K562 (cell line): ENCODE data around the gene FBRS. TPM values are rescaled to one million over a fixed set of nuclear protein-coding genes. Genes with fewer than 3 reads are reported as not detected.

ENCODE experiments used
- BRD9 ChIP-seq: fragments of 450-650 bp; IDR thresholded peaks from 2 replicates; pipeline ENCODE4 v1.6.1; 2018; ENCODE audit warnings: low read depth; ENCODE audit not compliant: partially characterized antibody
- CREBBP ChIP-seq: IDR thresholded peaks from one replicate; pipeline ENCODE4 v1.6.1; 2012; ENCODE audit warnings: low read depth, mild to moderate bottlenecking, control low read depth, inconsistent platforms, low read length
- DACH1 ChIP-seq: fragments of 450-650 bp; IDR thresholded peaks from 2 replicates; pipeline ENCODE4 v1.6.1; 2018; ENCODE audit not compliant: partially characterized antibody
- HLTF ChIP-seq: fragments of 450-650 bp; IDR thresholded peaks from 2 replicates; pipeline ENCODE4 v1.6.1; 2016
- HMG20B ChIP-seq: fragments of 250-450 bp; sonication (Bioruptor Pico); IDR thresholded peaks from 2 replicates; pipeline ENCODE4 v1.5.0; 2021; ENCODE audit warnings: mild to moderate bottlenecking
- KDM2B ChIP-seq: fragments of 250-450 bp; sonication (Bioruptor Pico); IDR thresholded peaks from 2 replicates; pipeline ENCODE4 v1.8.0; 2021; ENCODE audit warnings: mild to moderate bottlenecking, moderate library complexity
- SIX5 ChIP-seq, 2 experiments: IDR thresholded peaks; 2 replicates each; pipeline ENCODE4 v1.6.1; 2011; ENCODE audit warnings: low read length in 2 of 2, borderline replicate concordance in 1 of 2, low read depth in 1 of 2, mild to moderate bottlenecking in 1 of 2, moderate library complexity in 1 of 2; ENCODE audit not compliant: insufficient read depth in 1 of 2
- SLC30A9 ChIP-seq: fragments of 250-450 bp; sonication (Bioruptor Pico); IDR thresholded peaks from 2 replicates; pipeline ENCODE4 v1.8.0; 2022; ENCODE audit warnings: mild to moderate bottlenecking, moderate library complexity
- TAF7 ChIP-seq: fragments of 450-650 bp; IDR thresholded peaks from 2 replicates; pipeline ENCODE4 v1.6.1; 2016; ENCODE audit warnings: missing genetic modification characterization, missing compliant biosample characterization
- TRIM28 ChIP-seq: fragments of 450-650 bp; IDR thresholded peaks from 2 replicates; pipeline ENCODE4 v1.6.1; 2017
- ZFP1 ChIP-seq: fragments of 450-650 bp; formaldehyde crosslinking; IDR thresholded peaks from 2 replicates; pipeline ENCODE4 v1.4.0; 2020; ENCODE audit warnings: mild to moderate bottlenecking, mixed read lengths
- ZNF644 ChIP-seq: fragments of 200-800 bp; sonication (Bioruptor generic); IDR thresholded peaks from 2 replicates; pipeline ENCODE4 v1.6.1; 2016; ENCODE audit warnings: low read depth, missing genetic modification characterization, missing compliant biosample characterization
- polyA plus RNA-seq, 8 experiments: library from polyadenylated mRNA; depleted of rRNA in 4 of 8; stranded (reverse) in 5 of 8; unstranded in 3 of 8; fragments of >200 nt; fragmentation: Nextera tagmentation in 2 of 8; fragmentation: Illumina TruSeq in 1 of 8; extraction: Ambion mirVana in 2 of 8; extraction: Trizol in 1 of 8; gene quantifications; 2 replicates each; pipeline versions ENCODE4 v1.2.1 to v1.2.3, GENCODE V29; 2011 to 2014; ENCODE audit warnings: inconsistent platforms in 1 of 8, missing spikeins in 1 of 8
- total RNA-seq, 7 experiments: library from RNA; depleted of rRNA in 6 of 7; stranded (reverse); fragments of >200 nt in 6 of 7; fragmentation: Illumina TruSeq in 2 of 7; extraction: Trizol in 2 of 7; gene quantifications; 2 replicates each; pipeline versions ENCODE4 v1.2.1 to v1.2.3, GENCODE V29; 2011 to 2021; ENCODE audit warnings: low replicate concordance in 1 of 7
- TF ChIP-seq, protein P1 (sequence below): fragments of 200-800 bp; sonication (Bioruptor generic); IDR thresholded peaks from 2 replicates; pipeline ENCODE4 v1.6.1; 2016; ENCODE audit warnings: missing genetic modification characterization, missing compliant biosample characterization
- TF ChIP-seq, protein P2 (sequence below): fragments of 250-450 bp; sonication (Bioruptor Pico); IDR thresholded peaks from 2 replicates; pipeline ENCODE4 v1.4.0; 2020; ENCODE audit warnings: mild to moderate bottlenecking, moderate library complexity, borderline replicate concordance
- TF ChIP-seq, protein P3 (sequence below): IDR thresholded peaks from 2 replicates; pipeline ENCODE4 v1.6.1; 2011; ENCODE audit warnings: borderline replicate concordance, low read depth, mild to moderate bottlenecking, moderate library complexity, low read length; ENCODE audit not compliant: insufficient read depth, poor library complexity, severe bottlenecking
- TF ChIP-seq, protein P4 (sequence below): fragments of 250-450 bp; sonication (Bioruptor Pico); IDR thresholded peaks from 2 replicates; pipeline ENCODE4 v1.8.0; 2021; ENCODE audit warnings: mild to moderate bottlenecking, moderate library complexity

Gene FBRS
- total and polyA plus RNA-seq, 9 of the 15 experiments (the other 6 are each of a cell fraction or from before 2014, with no cell fraction given): 0.32 to 59.5 (median 13.1) TPM

DNA sequence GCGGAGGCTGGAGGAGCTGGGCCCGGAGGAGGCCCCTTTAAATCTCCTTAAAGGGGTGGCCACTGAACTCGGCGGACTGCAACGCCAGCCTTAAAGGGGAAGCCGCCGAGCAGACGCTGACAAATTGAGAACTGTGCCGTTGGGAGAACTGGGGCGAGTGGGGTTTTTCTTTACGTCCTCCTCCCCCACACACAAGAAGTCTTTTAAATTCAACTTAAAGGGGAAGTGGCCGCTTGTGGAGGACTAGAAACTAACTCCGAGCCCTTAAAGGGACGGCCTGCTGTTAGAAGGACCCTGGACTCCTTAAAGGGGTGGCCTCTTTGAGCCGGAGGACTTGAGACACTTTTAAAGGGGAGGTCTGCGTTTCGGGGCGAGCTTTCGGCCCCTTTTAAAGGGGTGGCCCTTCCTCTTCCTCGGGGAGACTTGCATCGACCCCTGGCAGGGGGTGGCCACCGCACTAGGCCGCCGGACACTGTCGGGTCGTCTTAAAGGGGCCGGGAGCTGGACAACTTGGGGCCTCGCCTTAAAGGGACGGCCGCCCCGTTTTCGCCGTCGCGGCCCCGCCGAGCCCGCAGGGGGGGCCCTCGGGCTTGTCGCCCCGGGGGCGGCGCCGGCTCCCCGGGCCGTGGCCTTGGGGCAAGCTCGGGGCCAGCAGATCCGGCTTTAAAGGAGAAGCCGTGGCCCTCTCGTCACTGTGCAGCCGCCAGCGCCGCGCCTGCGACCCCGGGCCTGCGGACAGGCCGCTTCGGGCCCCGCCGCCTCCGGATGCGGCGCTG is 688 bp downstream of the FBRS start (continued):
- TF ChIP-seq, protein P1, sequence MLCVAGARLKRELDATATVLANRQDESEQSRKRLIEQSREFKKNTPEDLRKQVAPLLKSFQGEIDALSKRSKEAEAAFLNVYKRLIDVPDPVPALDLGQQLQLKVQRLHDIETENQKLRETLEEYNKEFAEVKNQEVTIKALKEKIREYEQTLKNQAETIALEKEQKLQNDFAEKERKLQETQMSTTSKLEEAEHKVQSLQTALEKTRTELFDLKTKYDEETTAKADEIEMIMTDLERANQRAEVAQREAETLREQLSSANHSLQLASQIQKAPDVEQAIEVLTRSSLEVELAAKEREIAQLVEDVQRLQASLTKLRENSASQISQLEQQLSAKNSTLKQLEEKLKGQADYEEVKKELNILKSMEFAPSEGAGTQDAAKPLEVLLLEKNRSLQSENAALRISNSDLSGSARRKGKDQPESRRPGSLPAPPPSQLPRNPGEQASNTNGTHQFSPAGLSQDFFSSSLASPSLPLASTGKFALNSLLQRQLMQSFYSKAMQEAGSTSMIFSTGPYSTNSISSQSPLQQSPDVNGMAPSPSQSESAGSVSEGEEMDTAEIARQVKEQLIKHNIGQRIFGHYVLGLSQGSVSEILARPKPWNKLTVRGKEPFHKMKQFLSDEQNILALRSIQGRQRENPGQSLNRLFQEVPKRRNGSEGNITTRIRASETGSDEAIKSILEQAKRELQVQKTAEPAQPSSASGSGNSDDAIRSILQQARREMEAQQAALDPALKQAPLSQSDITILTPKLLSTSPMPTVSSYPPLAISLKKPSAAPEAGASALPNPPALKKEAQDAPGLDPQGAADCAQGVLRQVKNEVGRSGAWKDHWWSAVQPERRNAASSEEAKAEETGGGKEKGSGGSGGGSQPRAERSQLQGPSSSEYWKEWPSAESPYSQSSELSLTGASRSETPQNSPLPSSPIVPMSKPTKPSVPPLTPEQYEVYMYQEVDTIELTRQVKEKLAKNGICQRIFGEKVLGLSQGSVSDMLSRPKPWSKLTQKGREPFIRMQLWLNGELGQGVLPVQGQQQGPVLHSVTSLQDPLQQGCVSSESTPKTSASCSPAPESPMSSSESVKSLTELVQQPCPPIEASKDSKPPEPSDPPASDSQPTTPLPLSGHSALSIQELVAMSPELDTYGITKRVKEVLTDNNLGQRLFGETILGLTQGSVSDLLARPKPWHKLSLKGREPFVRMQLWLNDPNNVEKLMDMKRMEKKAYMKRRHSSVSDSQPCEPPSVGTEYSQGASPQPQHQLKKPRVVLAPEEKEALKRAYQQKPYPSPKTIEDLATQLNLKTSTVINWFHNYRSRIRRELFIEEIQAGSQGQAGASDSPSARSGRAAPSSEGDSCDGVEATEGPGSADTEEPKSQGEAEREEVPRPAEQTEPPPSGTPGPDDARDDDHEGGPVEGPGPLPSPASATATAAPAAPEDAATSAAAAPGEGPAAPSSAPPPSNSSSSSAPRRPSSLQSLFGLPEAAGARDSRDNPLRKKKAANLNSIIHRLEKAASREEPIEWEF (CRISPR knock-in tag): no peak
- no peak for TF ChIP-seq ZNF644 (tag)
- TF ChIP-seq TRIM28: no peak
- no peak for TF ChIP-seq SIX5 (IDR thresholded peaks at IDR 0.05; ENCODE audit: borderline replicate concordance in 1 of 2, insufficient read depth in 1 of 2, low read depth in 1 of 2, low read length in 2 of 2)
- TF ChIP-seq TAF7 (tag): no peak
- TF ChIP-seq HLTF: no peak
- TF ChIP-seq, protein P2, sequence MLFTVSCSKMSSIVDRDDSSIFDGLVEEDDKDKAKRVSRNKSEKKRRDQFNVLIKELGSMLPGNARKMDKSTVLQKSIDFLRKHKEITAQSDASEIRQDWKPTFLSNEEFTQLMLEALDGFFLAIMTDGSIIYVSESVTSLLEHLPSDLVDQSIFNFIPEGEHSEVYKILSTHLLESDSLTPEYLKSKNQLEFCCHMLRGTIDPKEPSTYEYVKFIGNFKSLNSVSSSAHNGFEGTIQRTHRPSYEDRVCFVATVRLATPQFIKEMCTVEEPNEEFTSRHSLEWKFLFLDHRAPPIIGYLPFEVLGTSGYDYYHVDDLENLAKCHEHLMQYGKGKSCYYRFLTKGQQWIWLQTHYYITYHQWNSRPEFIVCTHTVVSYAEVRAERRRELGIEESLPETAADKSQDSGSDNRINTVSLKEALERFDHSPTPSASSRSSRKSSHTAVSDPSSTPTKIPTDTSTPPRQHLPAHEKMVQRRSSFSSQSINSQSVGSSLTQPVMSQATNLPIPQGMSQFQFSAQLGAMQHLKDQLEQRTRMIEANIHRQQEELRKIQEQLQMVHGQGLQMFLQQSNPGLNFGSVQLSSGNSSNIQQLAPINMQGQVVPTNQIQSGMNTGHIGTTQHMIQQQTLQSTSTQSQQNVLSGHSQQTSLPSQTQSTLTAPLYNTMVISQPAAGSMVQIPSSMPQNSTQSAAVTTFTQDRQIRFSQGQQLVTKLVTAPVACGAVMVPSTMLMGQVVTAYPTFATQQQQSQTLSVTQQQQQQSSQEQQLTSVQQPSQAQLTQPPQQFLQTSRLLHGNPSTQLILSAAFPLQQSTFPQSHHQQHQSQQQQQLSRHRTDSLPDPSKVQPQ (CRISPR knock-in tag): no peak
- TF ChIP-seq BRD9: no peak
- no peak for TF ChIP-seq SLC30A9
- no peak for TF ChIP-seq KDM2B (CRISPR knock-in tag)
- TF ChIP-seq ZFP1: no peak
- no peak for TF ChIP-seq CREBBP
- TF ChIP-seq, protein P3, sequence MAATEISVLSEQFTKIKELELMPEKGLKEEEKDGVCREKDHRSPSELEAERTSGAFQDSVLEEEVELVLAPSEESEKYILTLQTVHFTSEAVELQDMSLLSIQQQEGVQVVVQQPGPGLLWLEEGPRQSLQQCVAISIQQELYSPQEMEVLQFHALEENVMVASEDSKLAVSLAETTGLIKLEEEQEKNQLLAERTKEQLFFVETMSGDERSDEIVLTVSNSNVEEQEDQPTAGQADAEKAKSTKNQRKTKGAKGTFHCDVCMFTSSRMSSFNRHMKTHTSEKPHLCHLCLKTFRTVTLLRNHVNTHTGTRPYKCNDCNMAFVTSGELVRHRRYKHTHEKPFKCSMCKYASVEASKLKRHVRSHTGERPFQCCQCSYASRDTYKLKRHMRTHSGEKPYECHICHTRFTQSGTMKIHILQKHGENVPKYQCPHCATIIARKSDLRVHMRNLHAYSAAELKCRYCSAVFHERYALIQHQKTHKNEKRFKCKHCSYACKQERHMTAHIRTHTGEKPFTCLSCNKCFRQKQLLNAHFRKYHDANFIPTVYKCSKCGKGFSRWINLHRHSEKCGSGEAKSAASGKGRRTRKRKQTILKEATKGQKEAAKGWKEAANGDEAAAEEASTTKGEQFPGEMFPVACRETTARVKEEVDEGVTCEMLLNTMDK: peak; percentile 96
- TF ChIP-seq, protein P4, sequence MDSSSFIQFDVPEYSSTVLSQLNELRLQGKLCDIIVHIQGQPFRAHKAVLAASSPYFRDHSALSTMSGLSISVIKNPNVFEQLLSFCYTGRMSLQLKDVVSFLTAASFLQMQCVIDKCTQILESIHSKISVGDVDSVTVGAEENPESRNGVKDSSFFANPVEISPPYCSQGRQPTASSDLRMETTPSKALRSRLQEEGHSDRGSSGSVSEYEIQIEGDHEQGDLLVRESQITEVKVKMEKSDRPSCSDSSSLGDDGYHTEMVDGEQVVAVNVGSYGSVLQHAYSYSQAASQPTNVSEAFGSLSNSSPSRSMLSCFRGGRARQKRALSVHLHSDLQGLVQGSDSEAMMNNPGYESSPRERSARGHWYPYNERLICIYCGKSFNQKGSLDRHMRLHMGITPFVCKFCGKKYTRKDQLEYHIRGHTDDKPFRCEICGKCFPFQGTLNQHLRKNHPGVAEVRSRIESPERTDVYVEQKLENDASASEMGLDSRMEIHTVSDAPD: no peak
- no peak for TF ChIP-seq DACH1
- no peak for TF ChIP-seq HMG20B (CRISPR knock-in tag)
